Nephron progenitor cell (in vitro differentiated cells): ENCODE measurements around the gene ETFA.

ENCODE experiments used
- DNase-seq: peaks from one replicate; pipeline ENCODE4 v3.0.0; 2021
- H3K27ac Mint-ChIP-seq: 2 replicates; pipeline ENCODE4 v1.8.0; 2021; ENCODE audit warnings: mild to moderate bottlenecking, moderate library complexity, mixed read lengths
- H3K27me3 Mint-ChIP-seq: 2 replicates; pipeline ENCODE4 v1.8.0; 2021; ENCODE audit warnings: mild to moderate bottlenecking, low read depth, mixed read lengths; ENCODE audit not compliant: poor library complexity
- H3K36me3 Mint-ChIP-seq: 2 replicates; pipeline ENCODE4 v1.8.0; 2021; ENCODE audit warnings: low read depth, mixed read lengths
- H3K4me1 Mint-ChIP-seq: 2 replicates; pipeline ENCODE4 v1.8.0; 2021; ENCODE audit warnings: mixed read lengths
- H3K4me3 Mint-ChIP-seq: 2 replicates; pipeline ENCODE4 v1.8.0; 2021; ENCODE audit warnings: mild to moderate bottlenecking, moderate library complexity, mixed read lengths
- H3K9me3 Mint-ChIP-seq: 2 replicates; pipeline ENCODE4 v1.8.0; 2021; ENCODE audit warnings: mild to moderate bottlenecking, moderate library complexity, mixed read lengths
- CTCF ChIP-seq: fragments of 200-600 bp; sonication (generic); IDR thresholded peaks from 2 replicates; pipeline ENCODE4 v1.5.0; 2021; ENCODE audit warnings: antibody characterized with exemption

ETFA gene

GRCh38 chr15:76341366-76342057, 30.2 kb upstream of the ETFA start:
- peaks cover 97% of the 10 kb centered on the region for H3K27me3 Mint-ChIP-seq
- TF ChIP-seq CTCF = no peak
- H3K36me3 Mint-ChIP-seq = no peaks in the 10 kb centered on the region
- peak overlapping the region; percentile 46 for H3K4me3 Mint-ChIP-seq
- peaks cover 55% of the 10 kb centered on the region for H3K4me1 Mint-ChIP-seq
- no peaks in the 10 kb centered on the region for H3K9me3 Mint-ChIP-seq
- peak; percentile 47 for DNase-seq
- H3K27ac Mint-ChIP-seq = no peak overlapping the region

- Mint-ChIP-seq H3K9me3 (no peaks in the 10 kb centered on the region), H3K4me1 (peaks cover 57% of the 10 kb centered on the region), H3K36me3 (no peaks in the 10 kb centered on the region), H3K4me3 (peak overlapping the region; percentile 64), H3K27me3 (peaks cover 98% of the 10 kb centered on the region), H3K27ac (no peak overlapping the region)
- TF ChIP-seq CTCF = no peak
- DNase-seq = peak; percentile 57
Observed at GRCh38 chr15:76340803-76341365, 29.6 kb upstream of the ETFA start.

GRCh38 chr15:76340198-76340802, 29.0 kb upstream of the ETFA start:
- Mint-ChIP-seq H3K27me3 (peaks cover 98% of the 10 kb centered on the region), H3K27ac (no peak overlapping the region)
- DNase-seq = peak; percentile 49

GRCh38 chr15:76339305-76340197, 28.3 kb upstream of the ETFA start:
- DNase-seq = peak; percentile 42
- Mint-ChIP-seq H3K27me3 (peaks cover 98% of the 10 kb centered on the region), H3K27ac (no peak overlapping the region), H3K9me3 (no peaks in the 10 kb centered on the region), H3K36me3 (no peaks in the 10 kb centered on the region), H3K4me1 (peaks cover 58% of the 10 kb centered on the region), H3K4me3 (peak overlapping the region; percentile 75)
- no peak for TF ChIP-seq CTCF

More at GRCh38 chr15:76340198-76340802, 29.0 kb upstream of the ETFA start:
- no peak for TF ChIP-seq CTCF
- Mint-ChIP-seq H3K4me1 (peaks cover 57% of the 10 kb centered on the region), H3K9me3 (no peaks in the 10 kb centered on the region), H3K4me3 (peak overlapping the region; percentile 75), H3K36me3 (no peaks in the 10 kb centered on the region)

GRCh38 chr15:76338486-76339304, 27.4 kb upstream of the ETFA start:
- peaks cover 98% of the 10 kb centered on the region for H3K27me3 Mint-ChIP-seq
- TF ChIP-seq CTCF = no peak
- no peaks in the 10 kb centered on the region for H3K9me3 Mint-ChIP-seq
- H3K36me3 Mint-ChIP-seq = no peaks in the 10 kb centered on the region
- H3K27ac Mint-ChIP-seq = no peak overlapping the region
- no peak for DNase-seq
- H3K4me1 Mint-ChIP-seq = peaks cover 64% of the 10 kb centered on the region
- peak overlapping the region; percentile 64 for H3K4me3 Mint-ChIP-seq
